ENCODE measurements around the gene ASPG. TPM values are rescaled to one million over a fixed set of nuclear protein-coding genes. Genes with fewer than 3 reads are reported as not detected.

The ASPG gene
- 0.03 to 0.15 TPM (median 0.08 TPM) in 4 of 5 replicates, not detected in the other for total RNA-seq (2022; extraction: Qiagen RNA extraction)

GRCh38 chr14:104085032-104085888 lies at the start of gene ASPG:
ASPG (plus strand) TSS chr14:104085700; CDS start chr14:104085771, 71 bp downstream.

GRCh38 chr14:104138098-104138717 lies 52.7 kb downstream of the ASPG start, which contains the start of gene KIF26A:
KIF26A (plus strand) TSS chr14:104138587; CDS start chr14:104138723, 136 bp downstream.

Other genes starting within 250 kb of the ASPG start
- gene PPP1R13B, start 238.1 kb upstream of the ASPG start, total RNA-seq (2022; extraction: Qiagen RNA extraction) = 4.5 to 5.8 TPM (median 5.6 TPM) in 5 replicates
- gene TDRD9, start 157.2 kb upstream of the ASPG start, total RNA-seq (2022; extraction: Qiagen RNA extraction) = 0.18 to 0.57 TPM (median 0.49 TPM) in 5 replicates
- gene RD3L, start 143.2 kb upstream of the ASPG start, total RNA-seq (2022; extraction: Qiagen RNA extraction) = not detected in 5 replicates
- gene KIF26A, start 52.9 kb downstream of the ASPG start, total RNA-seq (2022; extraction: Qiagen RNA extraction) = 2.5 to 4.7 TPM (median 3.8 TPM) in 5 replicates

All from A549 treated with AZD2906 at 1 μM for 4 hours (cell line).